BJ (cell line): ENCODE data around the gene SPOP. TPM values are rescaled to one million over a fixed set of nuclear protein-coding genes. Genes with fewer than 3 reads are reported as not detected.

Experiments
- CTCF ChIA-PET: fragments of 350-600 bp; formaldehyde crosslinking; extraction: SDS; loops from one replicate; lab custom pipeline; 2021; ENCODE audit warnings: antibody characterized with exemption, inconsistent platforms; lab: Yijun Ruan, JAX
- POLR2A ChIA-PET: fragments of 300-600 bp; sonication (Branson Sonifier 250); formaldehyde crosslinking; extraction: SDS; loops from one replicate; lab custom pipeline; 2021; ENCODE audit warnings: antibody characterized with exemption; lab: Charles Lee
- DNase-seq: peaks from one replicate; pipeline ENCODE4 v3.0.0-alpha.2; 2011; ENCODE audit warnings: low read depth
- H3K27me3 ChIP-seq: 2 replicates; pipeline ENCODE4 v1.6.0; 2011; ENCODE audit warnings: low read length; ENCODE audit not compliant: control insufficient read depth, insufficient read depth
- H3K36me3 ChIP-seq: 2 replicates; pipeline ENCODE4 v1.5.1; 2011; ENCODE audit warnings: low read length; ENCODE audit not compliant: control insufficient read depth, insufficient read depth
- H3K4me3 ChIP-seq: 2 replicates; pipeline ENCODE4 v1.5.1; 2011; ENCODE audit warnings: low read depth, mild to moderate bottlenecking, control low read depth, low read length
- polyA plus RNA-seq: library from polyadenylated mRNA; depleted of rRNA; stranded (reverse); fragments of >200 nt; gene quantifications from 2 replicates; pipeline ENCODE4 v1.2.3, GENCODE V29; 2011
- TF ChIP-seq, protein P1 (sequence below): IDR thresholded peaks from 2 replicates; pipeline ENCODE4 v1.5.1; 2011; ENCODE audit warnings: low read depth, mild to moderate bottlenecking, control low read depth, inconsistent platforms, low read length, moderate library complexity; ENCODE audit not compliant: insufficient read depth

The SPOP gene
- polyA plus RNA-seq, 1 experiment, result 136 TPM

DNA sequence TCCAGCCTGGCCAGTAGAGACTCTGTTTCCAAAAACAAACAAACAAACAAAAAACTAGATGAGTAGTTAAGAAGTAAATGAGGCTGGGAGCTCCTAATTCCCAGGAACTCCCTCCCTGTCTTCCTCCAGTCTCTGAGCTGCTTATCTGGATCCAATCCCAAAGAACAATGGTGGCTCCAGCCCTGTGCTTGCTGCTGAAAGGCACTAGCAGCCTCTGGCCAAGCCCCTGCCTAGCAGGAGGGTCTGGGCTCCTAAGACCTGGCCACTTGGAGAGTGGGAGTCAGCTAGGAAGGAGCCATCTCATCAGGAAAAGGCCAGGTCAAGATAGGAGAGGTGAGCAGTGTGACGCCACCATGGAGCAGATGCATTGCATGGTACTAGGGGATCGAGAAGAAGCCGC is 44.2 kb upstream of the SPOP start:
- CTCF ChIA-PET, result no interaction called here
- no peak for DNase-seq
- TF ChIP-seq, protein P1, sequence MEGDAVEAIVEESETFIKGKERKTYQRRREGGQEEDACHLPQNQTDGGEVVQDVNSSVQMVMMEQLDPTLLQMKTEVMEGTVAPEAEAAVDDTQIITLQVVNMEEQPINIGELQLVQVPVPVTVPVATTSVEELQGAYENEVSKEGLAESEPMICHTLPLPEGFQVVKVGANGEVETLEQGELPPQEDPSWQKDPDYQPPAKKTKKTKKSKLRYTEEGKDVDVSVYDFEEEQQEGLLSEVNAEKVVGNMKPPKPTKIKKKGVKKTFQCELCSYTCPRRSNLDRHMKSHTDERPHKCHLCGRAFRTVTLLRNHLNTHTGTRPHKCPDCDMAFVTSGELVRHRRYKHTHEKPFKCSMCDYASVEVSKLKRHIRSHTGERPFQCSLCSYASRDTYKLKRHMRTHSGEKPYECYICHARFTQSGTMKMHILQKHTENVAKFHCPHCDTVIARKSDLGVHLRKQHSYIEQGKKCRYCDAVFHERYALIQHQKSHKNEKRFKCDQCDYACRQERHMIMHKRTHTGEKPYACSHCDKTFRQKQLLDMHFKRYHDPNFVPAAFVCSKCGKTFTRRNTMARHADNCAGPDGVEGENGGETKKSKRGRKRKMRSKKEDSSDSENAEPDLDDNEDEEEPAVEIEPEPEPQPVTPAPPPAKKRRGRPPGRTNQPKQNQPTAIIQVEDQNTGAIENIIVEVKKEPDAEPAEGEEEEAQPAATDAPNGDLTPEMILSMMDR, result no peak
- Histone ChIP-seq H3K27me3 (no peaks in the 10 kb centered on the region), H3K36me3 (peaks cover 2% of the 10 kb centered on the region), H3K4me3 (no peak overlapping the region)
- POLR2A ChIA-PET, result no interaction called here

- DNase-seq, result no peak
- TF ChIP-seq, protein P1, result no peak
- CTCF ChIA-PET, result interaction anchor here (1.0 kb wide), 1 partner anchor 9 kb away, joined by 5 read pairs; the partner anchor contains the start of gene SLC35B1
- POLR2A ChIA-PET, result no interaction called here
- Histone ChIP-seq H3K4me3 (no peak overlapping the region), H3K27me3 (no peaks in the 10 kb centered on the region), H3K36me3 (peaks cover 3% of the 10 kb centered on the region)
Observed at GRCh38 chr17:49717371-49717861, 39.5 kb upstream of the SPOP start.

DNA sequence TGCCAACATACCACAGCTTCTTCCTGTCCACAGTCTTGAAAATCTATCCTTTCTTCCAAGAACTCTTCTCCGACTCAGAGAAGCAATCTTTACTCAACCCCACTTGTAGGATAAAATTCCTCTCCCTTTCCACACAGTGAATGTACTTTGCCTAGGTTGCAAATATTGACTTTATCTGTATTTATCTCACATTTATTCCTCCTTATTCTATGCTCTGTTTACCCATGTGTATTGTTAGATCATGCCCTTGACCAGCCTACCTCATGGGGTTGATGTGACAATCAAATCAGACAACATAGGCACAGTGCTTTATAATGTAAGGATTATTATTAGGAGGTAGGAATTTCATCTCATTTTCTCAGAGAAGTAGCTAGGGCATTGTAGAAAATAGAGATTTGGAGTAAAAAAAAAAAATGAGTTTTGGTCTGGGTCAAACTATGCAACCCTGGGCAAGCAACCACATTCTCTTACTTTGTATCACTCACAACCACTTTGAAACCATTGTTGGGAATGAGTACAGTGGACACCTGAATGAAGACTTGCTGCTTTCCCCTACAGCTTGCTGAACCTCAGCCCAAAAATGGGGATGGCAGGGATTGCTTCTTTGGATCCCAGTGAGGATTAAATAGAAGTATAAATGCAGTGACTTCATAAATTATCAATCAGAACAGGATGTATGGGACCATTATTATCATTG is 38.9 kb upstream of the SPOP start:
- no peak for DNase-seq
- ChIA-PET POLR2A (no interaction called here), CTCF (interaction anchor here (1.0 kb wide), 1 partner anchor 9 kb away, joined by 5 read pairs; the partner anchor contains the start of gene SLC35B1)
- TF ChIP-seq, protein P1, result no peak
- no peaks in the 10 kb centered on the region for H3K27me3 ChIP-seq
- peaks cover 3% of the 10 kb centered on the region for H3K36me3 ChIP-seq
- H3K4me3 ChIP-seq, result no peak overlapping the region

DNA sequence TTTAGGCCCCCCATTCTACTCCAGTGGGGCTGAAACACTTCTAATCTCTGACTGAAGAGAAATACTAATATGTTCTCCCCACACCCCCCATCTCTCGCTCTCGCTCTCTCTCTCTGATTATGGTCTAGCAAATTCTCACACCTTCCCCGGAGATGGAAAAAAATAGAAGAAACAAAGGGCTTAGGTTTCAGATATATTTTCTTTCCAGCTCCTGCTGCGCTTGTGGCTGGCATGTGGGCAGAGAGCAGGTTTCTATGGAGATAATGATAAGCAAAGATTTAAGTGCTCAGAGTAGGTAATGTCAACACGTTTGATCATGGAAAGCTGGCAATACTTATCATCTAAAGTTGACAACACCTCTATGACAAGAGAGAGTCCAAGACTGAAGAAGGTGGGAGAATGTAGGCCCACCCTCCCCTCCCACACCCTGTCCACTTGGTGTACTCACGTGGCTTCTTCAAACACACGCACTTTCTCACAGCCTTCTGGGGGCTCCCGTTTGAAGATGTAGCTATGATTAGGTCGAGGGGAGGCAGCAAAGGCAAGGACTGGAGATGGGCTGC is 37.9 kb upstream of the SPOP start:
- TF ChIP-seq, protein P1, result no peak
- CTCF ChIA-PET, result interaction anchor here (0.7 to 1.2 kb wide), 5 partner anchors 14 to 150 kb away, joined by 3 to 4 read pairs (median 3); no protein-coding TSS in a partner anchor
- POLR2A ChIA-PET, result no interaction called here
- Histone ChIP-seq H3K27me3 (no peaks in the 10 kb centered on the region), H3K4me3 (no peak overlapping the region), H3K36me3 (peaks cover 3% of the 10 kb centered on the region)
- no peak for DNase-seq

GRCh38 chr17:49715216-49715615 is 37.3 kb upstream of the SPOP start:
- DNase-seq, result no peak
- ChIA-PET CTCF (interaction anchor here (0.7 to 1.3 kb wide), 5 partner anchors 12 to 145 kb away, joined by 3 to 4 read pairs (median 3); no protein-coding TSS in a partner anchor), POLR2A (no interaction called here)
- Histone ChIP-seq H3K27me3 (no peaks in the 10 kb centered on the region), H3K4me3 (no peak overlapping the region), H3K36me3 (peaks cover 3% of the 10 kb centered on the region)
- TF ChIP-seq, protein P1, result no peak
